Measurements from ENCODE around the gene GRIPAP1. TPM values are rescaled to one million over a fixed set of nuclear protein-coding genes. Genes with fewer than 3 reads are reported as not detected.

The GRIPAP1 gene
- polyA plus RNA-seq, 2 donors, result 18.5 to 22.8 TPM

DNA sequence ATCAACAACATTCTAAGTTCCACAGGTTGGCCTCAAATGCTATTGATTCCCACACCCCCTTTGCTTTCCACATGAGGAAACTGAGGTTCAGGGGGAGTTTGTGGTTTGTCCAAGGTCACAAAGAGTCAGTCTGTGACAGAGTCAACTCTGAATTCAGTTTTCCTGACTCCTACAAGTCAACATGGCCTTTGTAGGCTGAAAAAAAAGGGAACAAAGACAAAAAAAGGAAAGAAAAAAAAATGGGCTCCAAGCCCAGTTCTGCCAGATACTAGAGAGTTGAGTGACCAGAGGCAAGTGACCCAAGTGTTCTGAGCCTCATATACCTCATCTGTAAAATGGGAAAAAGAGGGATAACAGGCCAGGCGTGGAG lies 66.8 kb downstream of the GRIPAP1 start:
- Histone ChIP-seq H3K36me3 (ENCODE audit: control insufficient read depth in 2 of 2, insufficient read depth in 2 of 2, low read length in 1 of 2) (peaks cover 0 to 5% of the 10 kb centered on the region in 2 donors), H3K27ac (ENCODE audit: low read depth in 2 of 2, low read length in 1 of 2) (no peak overlapping the region), H3K27me3 (ENCODE audit: control insufficient read depth in 1 of 2, insufficient read depth in 2 of 2, low read length in 2 of 2) (no peaks in the 10 kb centered on the region), H3K9me3 (ENCODE audit: control insufficient read depth in 2 of 2, insufficient read depth in 1 of 2, low read depth in 1 of 2, low read length in 1 of 2) (no peaks in the 10 kb centered on the region), H3K4me3 (ENCODE audit: low read depth in 1 of 2, low read length in 2 of 2) (no peak overlapping the region), H3K4me1 (ENCODE audit: control insufficient read depth in 2 of 2, insufficient read depth in 2 of 2, low read length in 1 of 2) (no peaks in the 10 kb centered on the region)
- 88 to 91% methylated on average over 1 of the region's 1 CpG for WGBS, 2 donors

DNA sequence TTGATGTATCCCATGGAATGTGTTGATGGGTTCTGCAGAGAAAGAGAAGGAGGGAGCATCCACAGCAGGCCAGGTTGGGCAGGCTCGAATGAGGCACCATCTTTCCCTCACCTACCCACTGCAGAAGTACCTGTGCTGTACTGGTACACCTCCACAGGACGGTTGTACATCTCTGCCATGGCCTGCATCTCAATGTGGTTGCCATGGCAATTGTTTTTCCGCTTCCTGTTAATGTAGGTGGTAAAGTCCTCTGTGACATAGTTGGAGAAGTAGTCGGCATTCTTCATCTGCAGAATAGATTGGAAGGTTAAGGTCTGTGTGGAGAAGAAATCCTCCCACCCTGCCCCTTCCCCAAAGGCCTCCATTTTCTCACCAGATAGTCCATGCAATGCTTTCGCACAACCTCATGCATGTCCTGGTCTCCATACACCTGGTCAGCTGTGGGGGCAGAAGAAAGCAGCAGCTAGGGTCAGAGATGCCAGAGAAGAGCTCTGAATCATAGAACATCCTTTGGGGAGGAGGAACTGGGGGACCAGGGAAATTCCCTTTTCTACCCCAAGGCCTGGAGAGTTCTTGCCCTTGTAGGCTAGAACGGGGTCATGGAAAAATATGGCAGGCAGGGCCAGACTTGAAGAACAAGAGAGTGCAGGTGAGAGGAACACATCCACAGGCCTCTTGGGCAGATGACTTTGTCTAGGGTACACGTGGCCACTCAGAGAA lies 67.3 kb downstream of the GRIPAP1 start:
- Histone ChIP-seq H3K27me3 (ENCODE audit: control insufficient read depth in 1 of 2, insufficient read depth in 2 of 2, low read length in 2 of 2) (no peaks in the 10 kb centered on the region), H3K4me3 (ENCODE audit: low read depth in 1 of 2, low read length in 2 of 2) (no peak overlapping the region), H3K36me3 (ENCODE audit: control insufficient read depth in 2 of 2, insufficient read depth in 2 of 2, low read length in 1 of 2) (peaks cover 0 to 5% of the 10 kb centered on the region in 2 donors), H3K9me3 (ENCODE audit: control insufficient read depth in 2 of 2, insufficient read depth in 1 of 2, low read depth in 1 of 2, low read length in 1 of 2) (no peaks in the 10 kb centered on the region), H3K4me1 (ENCODE audit: control insufficient read depth in 2 of 2, insufficient read depth in 2 of 2, low read length in 1 of 2) (no peaks in the 10 kb centered on the region), H3K27ac (ENCODE audit: low read depth in 2 of 2, low read length in 1 of 2) (no peak overlapping the region)
- WGBS, 2 donors, result 70 to 78% methylated on average over 7 of the region's 7 CpGs

DNA sequence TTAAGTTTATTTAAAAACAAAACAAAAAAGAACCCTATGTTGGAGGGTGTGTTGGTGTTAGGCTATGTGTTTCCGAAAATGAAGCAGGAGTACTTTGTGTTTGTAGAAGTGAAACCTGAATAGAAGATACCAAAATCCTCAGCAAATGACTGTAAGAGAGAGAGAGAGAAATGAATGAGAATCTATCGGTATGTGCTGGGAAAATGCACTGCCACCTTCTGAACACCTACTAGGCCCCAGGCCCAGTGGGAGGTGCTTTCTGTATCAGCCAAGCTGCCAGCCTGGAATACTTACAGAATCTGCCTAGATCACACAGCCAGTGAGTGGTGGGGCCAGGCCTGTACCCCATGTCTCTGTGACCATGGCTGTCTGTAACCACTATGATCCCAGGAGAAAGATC lies 68.3 kb downstream of the GRIPAP1 start:
- Histone ChIP-seq H3K4me3 (ENCODE audit: low read depth in 1 of 2, low read length in 2 of 2) (no peak overlapping the region), H3K9me3 (ENCODE audit: control insufficient read depth in 2 of 2, insufficient read depth in 1 of 2, low read depth in 1 of 2, low read length in 1 of 2) (no peaks in the 10 kb centered on the region), H3K36me3 (ENCODE audit: control insufficient read depth in 2 of 2, insufficient read depth in 2 of 2, low read length in 1 of 2) (peaks cover 0 to 5% of the 10 kb centered on the region in 2 donors), H3K4me1 (ENCODE audit: control insufficient read depth in 2 of 2, insufficient read depth in 2 of 2, low read length in 1 of 2) (no peaks in the 10 kb centered on the region), H3K27me3 (ENCODE audit: control insufficient read depth in 1 of 2, insufficient read depth in 2 of 2, low read length in 2 of 2) (no peaks in the 10 kb centered on the region), H3K27ac (ENCODE audit: low read depth in 2 of 2, low read length in 1 of 2) (no peak overlapping the region)
- WGBS, 2 donors, result 87 to 93% methylated on average over 2 of the region's 2 CpGs

DNA sequence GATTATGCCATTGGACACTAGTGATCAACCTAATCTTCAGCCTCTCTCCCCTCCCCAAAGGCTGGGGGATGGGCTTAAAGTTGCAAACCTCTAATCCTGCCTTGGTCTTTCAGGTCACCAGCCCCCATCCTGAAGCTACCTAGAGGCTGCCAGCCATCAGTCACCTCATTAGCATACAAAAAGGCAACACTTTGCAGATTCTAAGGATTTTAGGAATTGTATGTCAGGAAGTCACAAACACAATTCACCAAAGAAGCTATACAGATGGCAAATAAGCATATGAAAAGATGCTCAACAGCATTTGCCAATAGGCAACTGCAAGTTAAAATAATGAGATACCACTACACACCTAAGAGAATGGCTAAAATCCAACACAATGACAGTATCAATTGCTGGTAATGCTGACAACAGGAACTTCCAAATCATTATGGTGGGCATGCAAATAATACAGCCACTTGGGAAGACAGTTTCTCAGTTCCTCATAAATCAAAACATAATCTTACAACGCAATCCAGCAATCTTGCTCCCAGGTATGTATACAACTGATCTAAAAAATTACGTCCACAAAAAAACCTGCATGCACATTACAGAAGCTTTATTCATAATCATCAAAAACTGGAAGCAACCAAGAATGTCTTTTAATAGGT lies 74.2 kb downstream of the GRIPAP1 start:
- Histone ChIP-seq H3K36me3 (ENCODE audit: control insufficient read depth in 2 of 2, insufficient read depth in 2 of 2, low read length in 1 of 2) (peaks cover 0 to 19% of the 10 kb centered on the region in 2 donors), H3K4me1 (ENCODE audit: control insufficient read depth in 2 of 2, insufficient read depth in 2 of 2, low read length in 1 of 2) (no peaks in the 10 kb centered on the region), H3K27ac (ENCODE audit: low read depth in 2 of 2, low read length in 1 of 2) (no peak overlapping the region), H3K4me3 (ENCODE audit: low read depth in 1 of 2, low read length in 2 of 2) (no peak overlapping the region), H3K27me3 (ENCODE audit: control insufficient read depth in 1 of 2, insufficient read depth in 2 of 2, low read length in 2 of 2) (no peaks in the 10 kb centered on the region), H3K9me3 (ENCODE audit: control insufficient read depth in 2 of 2, insufficient read depth in 1 of 2, low read depth in 1 of 2, low read length in 1 of 2) (no peaks in the 10 kb centered on the region)
- WGBS, 2 donors, result 55 to 83% methylated on average over 2 of the region's 2 CpGs

DNA sequence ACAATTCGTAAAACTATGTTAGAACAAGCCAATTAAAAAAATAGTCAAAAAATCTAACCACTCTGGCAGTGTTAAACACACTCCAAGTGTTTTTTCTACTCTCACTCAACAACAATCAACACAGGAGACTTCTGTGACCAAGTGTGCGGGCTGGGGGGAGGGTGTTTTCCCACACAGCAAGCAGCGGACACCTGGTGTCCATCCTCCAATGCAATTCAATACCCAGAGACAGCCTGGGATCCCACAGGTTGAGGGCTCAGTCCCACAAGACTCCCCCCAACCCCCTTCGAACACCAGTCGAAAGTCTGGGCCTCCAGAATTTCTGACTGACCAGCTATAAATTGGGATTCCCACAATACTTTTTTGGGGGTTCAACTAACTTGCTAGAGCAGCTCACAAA lies 74.9 kb downstream of the GRIPAP1 start:
- 67 to 90% methylated on average over 5 of the region's 5 CpGs for WGBS, 2 donors
- Histone ChIP-seq H3K9me3 (ENCODE audit: control insufficient read depth in 2 of 2, insufficient read depth in 1 of 2, low read depth in 1 of 2, low read length in 1 of 2) (no peaks in the 10 kb centered on the region), H3K27me3 (ENCODE audit: control insufficient read depth in 1 of 2, insufficient read depth in 2 of 2, low read length in 2 of 2) (no peaks in the 10 kb centered on the region), H3K36me3 (ENCODE audit: control insufficient read depth in 2 of 2, insufficient read depth in 2 of 2, low read length in 1 of 2) (peaks cover 0 to 22% of the 10 kb centered on the region in 2 donors), H3K4me1 (ENCODE audit: control insufficient read depth in 2 of 2, insufficient read depth in 2 of 2, low read length in 1 of 2) (no peaks in the 10 kb centered on the region), H3K4me3 (ENCODE audit: low read depth in 1 of 2, low read length in 2 of 2) (no peak overlapping the region), H3K27ac (ENCODE audit: low read depth in 2 of 2, low read length in 1 of 2) (no peak overlapping the region)

DNA sequence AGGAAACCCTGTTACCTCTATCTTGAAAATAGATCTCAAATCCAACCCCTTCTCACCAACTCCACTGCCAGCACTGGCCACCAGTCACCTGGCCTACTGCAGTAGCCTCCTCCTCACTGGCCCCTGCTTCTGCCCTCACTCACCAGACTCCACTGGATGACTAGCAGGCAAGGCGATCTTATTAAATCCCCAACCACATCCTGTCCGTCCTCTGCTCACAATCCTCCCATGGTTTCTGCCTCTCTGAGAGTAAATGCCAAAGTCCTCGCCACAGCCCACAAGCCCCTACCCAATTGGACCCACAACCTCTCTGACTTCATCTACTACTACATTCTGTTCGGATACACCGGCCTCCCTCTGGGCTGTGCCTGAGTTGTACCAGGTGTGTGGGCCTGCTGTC lies 77.8 kb downstream of the GRIPAP1 start:
- no peaks in the 10 kb centered on the region for H3K9me3 ChIP-seq (ENCODE audit: control insufficient read depth in 2 of 2, insufficient read depth in 1 of 2, low read depth in 1 of 2, low read length in 1 of 2)
- H3K4me1 ChIP-seq (ENCODE audit: control insufficient read depth in 2 of 2, insufficient read depth in 2 of 2, low read length in 1 of 2), result peaks cover 0 to 2% of the 10 kb centered on the region in 2 donors
- 78 to 83% methylated on average over 5 of the region's 5 CpGs for WGBS, 2 donors
- peaks cover 0 to 22% of the 10 kb centered on the region in 2 donors for H3K36me3 ChIP-seq (ENCODE audit: control insufficient read depth in 2 of 2, insufficient read depth in 2 of 2, low read length in 1 of 2)
- no peak overlapping the region for H3K4me3 ChIP-seq (ENCODE audit: low read depth in 1 of 2, low read length in 2 of 2)
- no peak overlapping the region for H3K27ac ChIP-seq (ENCODE audit: low read depth in 2 of 2, low read length in 1 of 2)
- H3K27me3 ChIP-seq (ENCODE audit: control insufficient read depth in 1 of 2, insufficient read depth in 2 of 2, low read length in 2 of 2), result no peaks in the 10 kb centered on the region

DNA sequence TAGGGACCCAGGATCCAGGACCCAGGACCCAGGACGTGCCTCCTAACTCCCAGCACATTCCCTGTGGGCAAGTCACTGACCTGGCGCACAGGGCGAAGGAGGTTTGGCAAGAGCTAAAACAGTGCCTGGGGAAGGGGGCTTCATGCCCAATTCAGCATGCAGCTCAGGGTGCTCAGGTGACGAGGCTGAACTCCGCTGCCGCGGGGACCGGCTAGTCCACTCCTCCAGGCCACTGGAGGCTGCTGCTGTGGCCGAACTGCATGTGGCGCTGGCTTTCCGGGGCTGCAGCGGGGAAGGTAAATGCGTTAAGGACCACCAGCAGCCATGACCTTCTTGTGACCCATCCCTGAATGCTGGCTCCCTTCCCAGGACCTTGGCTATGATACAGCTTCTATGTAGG lies 78.3 kb downstream of the GRIPAP1 start:
- Histone ChIP-seq H3K27ac (ENCODE audit: low read depth in 2 of 2, low read length in 1 of 2) (no peak overlapping the region), H3K4me3 (ENCODE audit: low read depth in 1 of 2, low read length in 2 of 2) (no peak overlapping the region), H3K27me3 (ENCODE audit: control insufficient read depth in 1 of 2, insufficient read depth in 2 of 2, low read length in 2 of 2) (no peaks in the 10 kb centered on the region), H3K9me3 (ENCODE audit: control insufficient read depth in 2 of 2, insufficient read depth in 1 of 2, low read depth in 1 of 2, low read length in 1 of 2) (no peaks in the 10 kb centered on the region), H3K4me1 (ENCODE audit: control insufficient read depth in 2 of 2, insufficient read depth in 2 of 2, low read length in 1 of 2) (peaks cover 0 to 2% of the 10 kb centered on the region in 2 donors), H3K36me3 (ENCODE audit: control insufficient read depth in 2 of 2, insufficient read depth in 2 of 2, low read length in 1 of 2) (peaks cover 0 to 22% of the 10 kb centered on the region in 2 donors)
- 92 to 94% methylated on average over 13 of the region's 13 CpGs for WGBS, 2 donors

Other genes starting within 250 kb of the GRIPAP1 start
- under 1 TPM; 0.15 to 0.26 TPM for gene GLOD5, start 240.5 kb downstream of the GRIPAP1 start, polyA plus RNA-seq
- gene GATA1, start 215.7 kb downstream of the GRIPAP1 start, polyA plus RNA-seq, result under 1 TPM in 1 of 2 donors, not detected in 1; 0.09 TPM
- 10 to 100 TPM; 36.0 to 79.0 TPM for gene HDAC6, start 200.2 kb downstream of the GRIPAP1 start, polyA plus RNA-seq
- under 1 TPM; 0.05 to 0.10 TPM for gene ERAS, start 175.8 kb downstream of the GRIPAP1 start, polyA plus RNA-seq
- gene PCSK1N, start 166.7 kb downstream of the GRIPAP1 start, polyA plus RNA-seq, result under 1 TPM; 0.08 to 0.31 TPM
- 10 to 100 TPM; 34.2 to 45.0 TPM for gene TIMM17B, start 104.5 kb downstream of the GRIPAP1 start, polyA plus RNA-seq
- gene PQBP1, start 104.3 kb downstream of the GRIPAP1 start, polyA plus RNA-seq, result 100 to 1,000 TPM in 1 of 2 donors, 10 to 100 TPM in 1; 72.2 to 102 TPM
- gene SLC35A2, start 90.6 kb downstream of the GRIPAP1 start, polyA plus RNA-seq, result 10 to 100 TPM in 1 of 2 donors, 1 to 10 TPM in 1; 6.9 to 22.1 TPM
- gene PIM2, start 83.2 kb downstream of the GRIPAP1 start, polyA plus RNA-seq, result 1 to 10 TPM; 2.6 to 3.7 TPM
- gene OTUD5, start 44.7 kb downstream of the GRIPAP1 start, polyA plus RNA-seq, result 10 to 100 TPM; 22.3 to 27.6 TPM
- under 1 TPM; 0.25 to 0.41 TPM for gene KCND1, start 30.4 kb downstream of the GRIPAP1 start, polyA plus RNA-seq
- gene TFE3, start 41.1 kb upstream of the GRIPAP1 start, polyA plus RNA-seq, result 10 to 100 TPM; 20.5 to 20.9 TPM
- 10 to 100 TPM; 23.1 to 27.9 TPM for gene CCDC120, start 56.7 kb upstream of the GRIPAP1 start, polyA plus RNA-seq
- gene PRAF2, start 71.7 kb upstream of the GRIPAP1 start, polyA plus RNA-seq, result 1 to 10 TPM; 7.2 to 7.8 TPM
- 10 to 100 TPM; 45.1 to 55.6 TPM for gene WDR45, start 77.6 kb upstream of the GRIPAP1 start, polyA plus RNA-seq
- gene GPKOW, start 121.5 kb upstream of the GRIPAP1 start, polyA plus RNA-seq, result 10 to 100 TPM in 1 of 2 donors, 1 to 10 TPM in 1; 7.3 to 18.1 TPM
- 1 to 10 TPM; 6.0 to 6.3 TPM for gene MAGIX, start 160.5 kb upstream of the GRIPAP1 start, polyA plus RNA-seq
- gene PLP2, start 169.6 kb upstream of the GRIPAP1 start, polyA plus RNA-seq, result 100 to 1,000 TPM; 267 to 453 TPM
- gene PRICKLE3, start 184.1 kb upstream of the GRIPAP1 start, polyA plus RNA-seq, result 10 to 100 TPM; 12.2 to 14.2 TPM
- under 1 TPM; 0.75 to 0.79 TPM for gene SYP, start 197.9 kb upstream of the GRIPAP1 start, polyA plus RNA-seq
- under 1 TPM; 0.11 to 0.24 TPM for gene CACNA1F, start 231.1 kb upstream of the GRIPAP1 start, polyA plus RNA-seq
- gene CCDC22, start 233.2 kb upstream of the GRIPAP1 start, polyA plus RNA-seq, result 10 to 100 TPM in 1 of 2 donors, 1 to 10 TPM in 1; 6.3 to 11.0 TPM